Measurements from ENCODE around the gene SIGMAR1. TPM values are rescaled to one million over a fixed set of nuclear protein-coding genes. Genes with fewer than 3 reads are reported as not detected.

Gene SIGMAR1
- total and polyA plus RNA-seq, 2 of the 8 experiments (the other 6 are each of a cell fraction or from before 2014, with no cell fraction given): 84.2 to 134 TPM

DNA sequence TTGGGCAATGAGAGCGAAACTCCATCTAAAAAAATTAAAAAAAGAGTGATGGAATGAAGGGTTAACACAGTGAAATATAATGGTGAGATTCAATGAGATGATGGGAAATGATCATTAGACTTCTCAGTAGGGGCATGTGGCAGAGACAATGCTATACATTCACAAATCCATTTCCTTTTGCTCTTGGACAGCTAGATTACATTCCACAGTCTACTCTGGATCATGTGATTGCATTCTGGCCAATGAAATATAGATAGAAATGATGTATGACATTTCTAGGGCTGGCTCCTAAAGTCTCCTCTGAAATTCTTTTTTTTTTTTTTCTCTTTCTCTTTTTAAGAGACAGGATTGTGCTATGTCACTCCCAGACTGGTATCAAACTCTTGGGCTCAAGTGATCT is 5.1 kb upstream of the SIGMAR1 start (continued):
- TF ChIP-seq GABPA (IDR thresholded peaks at IDR 0.05; ENCODE audit: borderline replicate concordance, insufficient read depth, low read length): no peak
- TF ChIP-seq GTF2F1 (IDR thresholded peaks at IDR 0.05; ENCODE audit: borderline replicate concordance, low read depth, low read length): no peak
- no peak for TF ChIP-seq CTBP2 (IDR thresholded peaks at IDR 0.05; ENCODE audit: borderline replicate concordance, insufficient read depth, insufficient read length, low read length)
- TF ChIP-seq PHF8 (conservative IDR thresholded peaks at IDR 0.05; ENCODE audit: low read depth, low read length): no peak
- TF ChIP-seq KDM5A (IDR thresholded peaks at IDR 0.05; ENCODE audit: low read length): no peak
- no peak for TF ChIP-seq POLR2AphosphoS5 (IDR thresholded peaks at IDR 0.05; ENCODE audit: low read depth, low read length)
